ENCODE measurements around the gene PLOD3.
A peak's percentile ranks its signal among the peaks of the same experiment; 100 is the strongest.

PLOD3 gene

DNA sequence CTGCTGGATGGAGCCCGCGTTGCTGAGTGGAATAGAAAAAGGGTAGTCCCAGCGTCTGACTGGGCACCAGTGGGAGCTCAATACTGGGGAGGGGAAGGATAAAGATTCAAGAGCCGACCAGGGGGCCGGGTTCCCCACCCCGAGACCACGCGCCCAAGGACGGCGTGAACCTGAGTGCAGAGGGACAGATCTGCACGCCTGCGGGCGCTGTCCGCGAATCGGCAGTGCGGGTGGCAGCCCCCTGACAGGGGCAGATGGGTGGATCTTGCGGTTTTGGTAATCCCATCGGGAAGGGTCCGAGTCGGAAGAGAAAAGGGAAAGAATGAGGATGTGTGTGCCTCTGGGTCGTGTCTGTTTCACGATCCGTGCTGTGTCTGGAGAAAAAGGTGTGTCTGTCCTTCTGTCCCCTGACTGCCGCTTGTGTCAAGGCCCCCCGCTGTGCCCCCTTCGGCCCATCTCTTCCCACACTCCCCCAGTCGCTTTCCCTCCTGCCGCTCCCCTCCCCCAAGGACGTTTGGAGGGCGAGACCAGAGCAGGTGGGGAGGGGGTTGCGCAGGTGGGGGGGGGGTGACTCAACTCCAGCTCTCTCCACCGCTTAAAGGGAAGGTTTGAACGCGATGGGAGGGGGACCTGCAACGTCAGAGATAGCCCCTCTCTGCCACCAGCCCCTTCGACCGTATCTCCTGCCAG lies 51.3 kb downstream of the PLOD3 start:
- DNase-seq (ENCODE audit: low read depth in 2 of 2): no peak

DNA sequence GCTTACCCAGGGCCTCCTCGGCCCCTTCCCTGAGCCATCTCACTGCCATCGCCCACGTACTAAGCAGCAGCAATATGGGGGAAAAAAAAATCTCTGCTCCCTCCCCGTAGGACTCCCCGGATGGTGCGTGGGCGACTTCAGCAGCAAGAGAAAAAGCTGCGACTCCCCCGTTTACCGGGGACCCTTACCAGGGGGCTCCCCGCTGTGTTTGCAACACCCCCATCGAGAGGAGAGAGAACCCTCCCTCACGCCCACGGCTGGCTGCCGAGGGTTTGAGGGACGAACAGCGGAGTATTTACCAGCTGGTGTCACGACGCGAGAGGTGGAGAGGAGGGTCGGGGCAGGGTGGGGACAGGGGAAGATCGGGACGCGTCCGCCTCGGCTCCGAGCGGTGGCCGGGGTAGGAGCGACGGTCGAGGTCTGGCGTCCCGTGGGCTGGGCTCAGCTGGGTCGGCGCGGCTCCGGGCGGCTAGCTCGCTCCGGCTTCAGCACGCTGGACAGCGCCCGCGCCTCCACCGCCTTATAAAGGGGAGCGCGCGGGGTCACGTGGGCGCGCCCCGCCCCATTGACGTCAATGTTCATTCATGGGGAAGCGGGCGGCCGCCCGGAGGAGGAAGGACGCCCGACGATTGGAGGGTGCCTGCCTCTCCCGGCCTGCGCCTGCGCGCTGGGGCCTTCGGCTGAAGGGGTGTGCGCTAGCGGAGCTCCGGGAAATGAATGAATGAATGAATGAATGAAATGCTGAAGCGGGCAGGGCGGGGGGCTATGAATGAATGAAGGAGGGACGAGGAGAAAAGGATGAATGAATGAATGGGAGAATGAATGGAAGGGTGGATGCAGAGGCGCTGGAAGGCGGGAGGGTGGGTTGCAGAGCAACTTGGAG lies 52.1 kb downstream of the PLOD3 start, which contains the start of gene VGF:
VGF (minus strand) TSS at position 495 of the 883 bp plus-strand sequence. CDS start 726 bp downstream, outside the sequence.
- peak; percentile 84 to 90 for DNase-seq (ENCODE audit: low read depth in 2 of 2)

- no peak for DNase-seq (ENCODE audit: low read depth in 2 of 2)
Measured at GRCh38 chr7:101164071-101164840, 53.1 kb downstream of the PLOD3 start.

- no peak for DNase-seq (ENCODE audit: low read depth in 2 of 2)
Measured at GRCh38 chr7:101163279-101164070, 53.9 kb downstream of the PLOD3 start.

- no peak for DNase-seq (ENCODE audit: low read depth in 2 of 2)
Measured at GRCh38 chr7:101162551-101163278, 54.7 kb downstream of the PLOD3 start.

DNA sequence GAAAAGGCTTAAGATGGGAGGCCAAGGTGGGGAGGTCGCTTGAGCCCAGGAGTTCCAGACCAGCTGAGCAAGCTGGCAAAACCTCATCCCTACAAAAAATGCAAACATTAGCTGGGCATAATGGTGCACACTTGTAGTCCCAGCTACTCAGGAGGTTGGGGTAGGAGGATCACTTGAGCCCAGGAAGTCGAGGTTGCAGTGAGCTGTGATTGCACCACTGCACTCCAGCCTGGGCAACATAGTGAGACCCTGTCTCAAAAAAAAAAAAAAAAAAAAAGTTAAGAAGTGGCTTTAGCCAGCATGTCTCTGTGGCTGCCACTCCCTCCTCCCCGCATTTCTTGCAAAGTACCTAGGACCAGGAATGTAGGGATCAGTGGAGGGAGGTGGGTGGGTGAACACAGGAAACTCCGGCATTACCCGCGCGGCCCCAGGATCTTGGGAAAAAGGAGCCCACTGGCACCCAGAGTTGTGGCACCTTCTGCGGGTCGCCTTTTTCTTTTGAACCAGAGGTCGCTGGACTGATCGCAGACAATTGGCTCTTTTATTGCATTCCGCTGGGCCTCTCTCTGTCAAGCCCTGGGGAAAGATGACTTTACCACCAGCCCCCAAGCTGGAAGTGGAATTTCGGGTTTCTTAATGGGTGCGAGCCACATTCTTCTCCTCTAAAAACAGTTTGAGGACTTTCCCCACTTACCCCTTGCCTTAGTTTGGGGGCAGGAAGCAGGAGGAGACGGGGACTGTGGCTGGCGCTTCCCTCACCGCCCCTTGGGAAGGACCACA lies 55.5 kb downstream of the PLOD3 start:
- no peak for DNase-seq (ENCODE audit: low read depth in 2 of 2)

DNA sequence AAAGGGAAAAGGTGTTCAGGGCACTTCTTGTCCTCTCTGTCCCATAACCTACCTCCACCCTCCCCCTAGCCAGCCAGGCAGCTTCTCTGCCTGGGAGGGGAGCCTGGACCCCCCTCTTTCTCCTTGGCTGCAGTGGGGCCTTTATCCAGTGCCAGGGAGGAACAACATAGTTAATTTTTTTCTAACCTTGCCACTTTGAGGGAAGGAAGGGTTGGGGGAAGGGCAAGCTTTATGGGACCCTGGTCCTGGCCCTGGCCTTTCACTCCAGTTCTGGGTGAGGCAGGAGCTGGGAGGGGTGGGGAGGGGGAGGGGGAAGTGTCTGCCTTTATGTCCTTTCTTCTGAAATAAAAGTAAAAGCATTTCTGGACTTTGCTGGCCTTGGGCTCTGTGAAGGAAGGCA lies 56.5 kb downstream of the PLOD3 start:
- DNase-seq (ENCODE audit: low read depth in 2 of 2): no peak

DNA sequence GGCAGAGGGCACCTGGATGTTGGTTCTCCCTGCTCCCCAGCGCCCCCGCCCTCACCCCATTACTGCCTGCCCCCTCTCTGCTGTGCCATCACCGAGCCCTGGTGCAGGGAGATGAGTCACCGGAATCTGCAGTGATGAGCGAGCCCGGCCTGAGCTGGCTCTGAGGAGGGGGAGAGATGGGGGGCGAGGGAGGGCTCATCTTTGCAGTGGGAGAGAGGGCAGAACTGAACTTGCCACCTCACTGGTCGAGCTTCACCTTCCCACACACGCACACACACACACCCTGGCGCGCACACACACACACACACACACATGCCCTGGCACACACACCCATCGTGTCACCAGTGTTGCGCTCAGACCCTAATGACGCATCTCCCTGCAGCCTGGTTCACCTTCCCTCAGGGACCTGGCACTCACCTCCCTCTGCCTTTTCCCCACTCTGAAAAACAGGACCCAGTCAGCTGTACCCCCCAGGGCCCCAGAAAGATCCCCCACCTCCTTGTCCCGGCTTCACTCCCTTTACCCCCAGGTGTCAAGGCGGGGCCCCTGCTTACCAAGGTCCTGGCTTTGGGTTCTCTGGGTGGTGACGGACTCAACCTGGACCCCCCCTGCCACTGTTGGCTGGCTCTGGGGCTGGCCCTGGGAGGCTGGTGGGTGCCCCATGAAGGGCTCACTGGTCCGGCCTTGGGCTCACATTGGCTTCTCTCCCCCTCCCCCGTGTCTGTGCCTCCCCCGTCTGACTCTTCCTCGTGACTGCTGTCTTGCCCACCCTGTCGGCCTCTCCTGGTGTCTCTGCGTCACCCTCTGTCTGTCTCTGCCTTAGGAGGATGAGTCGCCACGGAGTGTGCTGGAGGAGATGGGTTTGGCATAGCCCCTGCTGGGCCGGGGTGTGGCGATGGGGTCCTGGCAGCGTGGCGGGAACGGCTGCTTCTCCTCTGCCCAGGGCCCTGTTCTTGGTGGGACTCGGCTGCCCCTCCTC lies 57.4 kb downstream of the PLOD3 start:
- no peak for DNase-seq (ENCODE audit: low read depth in 2 of 2)

- DNase-seq (ENCODE audit: low read depth in 2 of 2): no peak
Measured at GRCh38 chr7:101156866-101157589, 60.4 kb downstream of the PLOD3 start.

DNA sequence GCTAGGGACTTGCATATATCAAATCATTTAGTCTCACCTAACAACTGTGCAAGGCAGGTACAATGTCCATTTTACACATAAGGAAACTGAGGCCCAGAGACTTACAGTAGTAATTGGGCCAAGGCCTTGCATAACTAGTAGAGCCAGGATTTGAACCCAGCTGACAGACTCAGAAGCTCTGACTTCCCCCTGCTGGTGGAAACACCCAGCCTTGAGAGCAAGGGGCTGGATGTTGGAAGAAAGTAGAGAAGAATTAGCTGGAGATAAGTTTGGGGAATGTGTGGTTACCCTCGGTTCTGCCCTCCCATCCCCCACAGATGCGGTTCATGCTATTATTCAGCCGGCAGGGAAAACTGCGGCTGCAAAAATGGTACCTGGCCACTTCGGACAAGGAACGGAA lies 61.1 kb downstream of the PLOD3 start:
- no peak for DNase-seq (ENCODE audit: low read depth in 2 of 2)
